GM12874 (cell line): ENCODE data around the gene MAP7.
A peak's percentile ranks its signal among the peaks of the same experiment; 100 is the strongest.

Experiments used
- CTCF ChIP-seq: IDR thresholded peaks from 2 replicates; pipeline ENCODE4 v1.5.1; 2011; ENCODE audit warnings: low read depth, mild to moderate bottlenecking, control low read depth, low read length, moderate library complexity; ENCODE audit not compliant: insufficient read depth

MAP7 gene

DNA sequence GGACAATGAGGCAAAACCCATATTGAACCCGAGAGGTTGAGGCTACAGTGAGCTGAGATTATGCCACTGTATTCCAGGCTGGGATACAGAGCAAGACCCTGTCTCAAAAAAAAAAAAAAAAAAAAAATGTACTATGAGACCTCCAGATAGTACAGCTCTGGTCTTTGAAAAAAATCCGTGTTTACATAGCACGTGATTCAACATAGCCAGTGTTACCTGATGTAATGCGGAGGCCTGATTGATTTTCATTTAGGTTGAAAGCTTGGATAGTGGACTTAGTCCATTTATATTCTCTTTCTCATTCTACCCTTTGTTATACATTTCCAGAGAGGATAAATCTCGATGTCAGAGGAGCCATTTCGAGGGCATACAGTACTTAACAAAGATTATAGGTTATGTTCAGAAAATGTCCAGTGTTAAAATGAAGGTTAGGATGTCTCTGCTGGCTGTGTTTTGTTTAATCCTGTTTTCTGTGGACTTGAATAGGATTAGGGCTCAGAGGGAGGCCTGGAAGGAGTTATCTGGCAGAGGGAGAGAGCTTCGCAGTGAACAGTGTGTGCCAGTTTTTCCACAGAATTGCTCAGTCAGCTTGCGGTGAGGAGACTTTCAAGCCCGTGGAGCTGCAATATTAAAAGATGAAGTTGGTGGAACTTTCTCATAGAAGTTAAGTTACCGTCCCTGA lies 226.7 kb downstream of the MAP7 start:
- TF ChIP-seq CTCF = no peak

GRCh38 chr6:136319732-136320131 lies 230.5 kb downstream of the MAP7 start:
- TF ChIP-seq CTCF = no peak

DNA sequence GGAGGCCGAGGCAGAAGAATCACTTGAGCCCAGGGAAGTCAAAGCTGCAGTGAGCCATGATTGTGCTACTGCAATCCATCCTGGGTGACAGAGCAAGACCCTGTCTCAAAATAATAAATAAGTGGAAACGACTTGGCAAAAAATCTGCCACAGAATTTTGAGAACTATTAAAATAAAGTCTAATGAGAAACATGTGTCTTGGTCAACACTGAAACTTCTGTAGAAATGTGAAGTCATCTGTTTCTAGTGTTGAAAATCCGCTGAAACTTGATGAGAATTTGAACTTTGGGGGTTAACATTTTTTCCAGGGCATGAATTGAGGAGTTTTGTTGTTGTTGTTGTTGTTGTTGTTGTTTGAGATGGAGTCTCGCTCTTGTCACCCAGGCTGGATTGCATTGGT lies 231.5 kb downstream of the MAP7 start:
- no peak for TF ChIP-seq CTCF

GRCh38 chr6:136317971-136318370 lies 232.3 kb downstream of the MAP7 start:
- TF ChIP-seq CTCF = no peak

- peak; percentile 72 for TF ChIP-seq CTCF
Measured at GRCh38 chr6:136317021-136317694, 233.1 kb downstream of the MAP7 start.

- no peak for TF ChIP-seq CTCF
Measured at GRCh38 chr6:136315594-136315993, 234.6 kb downstream of the MAP7 start.

DNA sequence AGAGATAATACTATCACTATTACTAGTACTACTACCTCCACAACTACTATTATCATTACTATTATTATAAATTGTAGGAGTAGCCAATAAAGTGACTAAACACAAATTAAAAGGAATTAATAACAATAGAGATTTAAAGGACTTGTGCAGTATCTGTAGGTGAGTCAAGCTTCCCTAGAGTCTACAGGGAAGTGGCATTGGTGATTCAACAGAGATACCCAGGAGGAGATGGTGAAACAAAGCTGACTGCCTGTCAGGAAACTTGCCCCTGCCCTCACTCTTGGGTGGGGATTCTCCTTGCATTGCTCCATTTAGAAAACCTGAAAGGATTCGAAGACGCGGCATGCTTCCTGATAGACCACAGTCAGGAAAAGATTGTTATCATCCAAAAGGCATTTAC lies 237.2 kb downstream of the MAP7 start:
- TF ChIP-seq CTCF = no peak
